GM23248 (cell line): Measurements from ENCODE around the gene LMO7. TPM values are rescaled to one million over a fixed set of nuclear protein-coding genes. Genes with fewer than 3 reads are reported as not detected.

Experiments used
- DNase-seq: peaks from one replicate; pipeline ENCODE4 v3.0.0-alpha.2; 2015
- H2AFZ ChIP-seq: fragments of 200-600 bp; sonication (generic); 2 replicates; pipeline ENCODE4 v1.6.1; 2016; ENCODE audit warnings: antibody characterized with exemption
- H3F3A ChIP-seq: fragments of 200-600 bp; sonication (generic); 2 replicates; pipeline ENCODE4 v1.6.1; 2016; ENCODE audit warnings: mild to moderate bottlenecking, antibody characterized with exemption, mixed run types; ENCODE audit not compliant: insufficient read depth
- H3K27ac ChIP-seq: fragments of 200-600 bp; sonication (generic); 2 replicates; pipeline ENCODE4 v1.5.1; 2016; ENCODE audit warnings: mild to moderate bottlenecking
- H3K27me3 ChIP-seq: fragments of 200-600 bp; sonication (generic); replicated peaks from 2 replicates; pipeline ENCODE4 v1.6.1; 2016; ENCODE audit warnings: mild to moderate bottlenecking; ENCODE audit not compliant: insufficient read depth
- H3K36me3 ChIP-seq: fragments of 200-600 bp; sonication (generic); 2 replicates; pipeline ENCODE4 v1.6.1; 2016; ENCODE audit warnings: low read depth, mild to moderate bottlenecking
- H3K4me1 ChIP-seq: fragments of 200-600 bp; sonication (generic); 2 replicates; pipeline ENCODE4 v1.6.1; 2016; ENCODE audit warnings: mild to moderate bottlenecking; ENCODE audit not compliant: insufficient read depth
- H3K4me2 ChIP-seq: fragments of 200-600 bp; sonication (generic); one replicate; pipeline ENCODE4 v1.6.1; 2016; ENCODE audit warnings: mild to moderate bottlenecking; ENCODE audit not compliant: unreplicated experiment
- H3K4me3 ChIP-seq: fragments of 200-600 bp; sonication (generic); 2 replicates; pipeline ENCODE4 v1.5.1; 2016; ENCODE audit warnings: mild to moderate bottlenecking
- H3K79me2 ChIP-seq: fragments of 200-600 bp; sonication (generic); 2 replicates; pipeline ENCODE4 v1.6.1; 2016; ENCODE audit warnings: mild to moderate bottlenecking; ENCODE audit not compliant: insufficient read depth
- H3K9ac ChIP-seq: fragments of 200-600 bp; sonication (generic); 2 replicates; pipeline ENCODE4 v1.6.1; 2016; ENCODE audit warnings: mild to moderate bottlenecking
- H3K9me2 ChIP-seq: fragments of 200-600 bp; sonication (generic); 2 replicates; pipeline ENCODE4 v1.6.1; 2016; ENCODE audit warnings: mixed run types, mild to moderate bottlenecking, moderate library complexity; ENCODE audit not compliant: insufficient read depth
- H3K9me3 ChIP-seq: fragments of 200-600 bp; sonication (generic); one replicate; pipeline ENCODE4 v1.6.1; 2017; ENCODE audit warnings: low read depth
- H4K20me1 ChIP-seq: fragments of 200-600 bp; sonication (generic); 2 replicates; pipeline ENCODE4 v1.6.0; 2016; ENCODE audit not compliant: insufficient read depth
- EZH2 ChIP-seq: fragments of 200-600 bp; sonication (generic); IDR thresholded peaks from 2 replicates; pipeline ENCODE4 v1.6.1; 2018; ENCODE audit warnings: antibody characterized with exemption, mild to moderate bottlenecking; ENCODE audit not compliant: insufficient read depth, poor library complexity, severe bottlenecking
- EZH2phosphoT487 ChIP-seq: fragments of 200-600 bp; sonication (generic); IDR thresholded peaks from 2 replicates; pipeline ENCODE4 v1.6.1; 2018; ENCODE audit warnings: antibody characterized with exemption, moderate library complexity, mild to moderate bottlenecking, low read depth; ENCODE audit not compliant: insufficient read depth
- WGBS, 2 experiments: methylation state at CpG; one replicate each; pipeline ENCODE4 v1.1.6; 2015 to 2017; ENCODE audit warnings: low lambda C conversion rate in 2 of 2, low coverage in 1 of 2; ENCODE audit errors: missing lambda C conversion rate in 2 of 2; 5-methylcytosine and 5-hydroxymethylcytosine counted together
- in situ Hi-C: fragments of 300-500 bp; cut with MboI; formaldehyde crosslinking; loops from 2 replicates; pipeline ENCODE4 v1.15.0; 2020
- polyA plus RNA-seq: library from polyadenylated mRNA; unstranded; fragments of >200 nt; fragmentation: Nextera tagmentation; extraction: Ambion mirVana; gene quantifications from 2 replicates; pipeline ENCODE4 v1.2.1, GENCODE V29; 2016
- total RNA-seq: library from RNA; depleted of rRNA; stranded (reverse); fragments of >200 nt; shearing (Covaris generic); gene quantifications from 2 replicates; pipeline ENCODE4 v1.2.3, GENCODE V29; 2014

Gene LMO7
- total and polyA plus RNA-seq, 2 experiments from 2014 or later = 288 to 318 TPM

DNA sequence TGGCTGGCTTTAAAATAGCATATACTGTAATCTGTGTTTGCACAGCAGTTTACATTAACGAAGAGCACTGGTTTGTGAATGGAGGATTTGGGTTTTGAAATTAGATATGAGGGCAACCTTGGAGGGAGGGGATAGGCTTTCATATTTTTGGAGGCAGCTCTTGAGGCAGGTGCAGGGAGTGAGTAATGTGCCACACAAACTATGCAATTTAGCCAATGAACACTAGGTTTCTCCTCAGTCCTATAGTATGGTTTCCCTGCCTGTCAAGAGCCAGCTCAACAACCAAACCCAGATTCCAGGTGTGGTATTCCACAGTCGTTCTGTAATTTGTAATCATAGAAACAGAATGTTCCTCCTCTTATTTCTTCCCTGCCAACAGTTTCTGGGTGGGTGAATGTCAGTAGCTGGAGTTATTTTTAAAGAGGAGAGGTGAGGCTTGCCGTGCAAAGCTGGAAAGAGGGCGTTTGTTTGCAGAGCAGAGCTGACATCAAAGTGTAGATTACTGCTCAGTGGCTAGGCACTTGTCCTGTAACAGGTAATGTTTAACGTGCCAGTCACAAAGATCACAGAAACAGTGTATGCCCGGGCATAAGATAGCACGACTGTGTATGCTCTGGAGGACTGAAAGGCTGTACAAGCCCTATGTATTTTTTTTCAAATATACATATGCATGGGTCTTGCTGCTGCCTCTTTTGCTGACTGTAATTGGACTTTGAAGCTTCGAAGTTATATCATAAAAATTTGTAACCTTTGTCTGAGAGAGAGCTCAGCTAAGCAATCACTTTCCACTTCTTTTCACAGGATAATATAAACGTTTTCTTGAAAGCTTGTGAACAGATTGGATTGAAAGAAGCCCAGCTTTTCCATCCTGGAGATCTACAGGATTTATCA is 124.2 kb downstream of the LMO7 start:
- H3K9ac ChIP-seq = peak overlapping the region; percentile 57; the same call in 1 of the 2 replicates
- 30 to 31% methylated on average over 9 of the region's 9 CpGs for WGBS, 2 experiments
- H3K9me3 ChIP-seq = no peaks in the 10 kb centered on the region
- in situ Hi-C loops = no loop called here
- TF ChIP-seq EZH2phosphoT487 (no peak), EZH2 (no peak)
- H3K4me1 ChIP-seq = peaks cover 47% of the 10 kb centered on the region
- H3K27ac ChIP-seq = 0 out of 2 replicates have a peak overlapping the region, but pooled peaks have one; percentile 67
- no peak overlapping the region for H3K4me2 ChIP-seq
- H3K9me2 ChIP-seq = peaks cover 5% of the 10 kb centered on the region; the same call in 1 of the 2 replicates
- no peak overlapping the region for H2AFZ ChIP-seq
- peaks cover 33% of the 10 kb centered on the region for H3F3A ChIP-seq
- no peaks in the 10 kb centered on the region for H3K27me3 ChIP-seq
- peaks cover 28% of the 10 kb centered on the region for H3K36me3 ChIP-seq
- H3K79me2 ChIP-seq = peaks cover 100% of the 10 kb centered on the region
- peaks cover 8% of the 10 kb centered on the region; the same call in 1 of the 2 replicates for H4K20me1 ChIP-seq
- DNase-seq = peak; percentile 32
- H3K4me3 ChIP-seq = no peak overlapping the region

DNA sequence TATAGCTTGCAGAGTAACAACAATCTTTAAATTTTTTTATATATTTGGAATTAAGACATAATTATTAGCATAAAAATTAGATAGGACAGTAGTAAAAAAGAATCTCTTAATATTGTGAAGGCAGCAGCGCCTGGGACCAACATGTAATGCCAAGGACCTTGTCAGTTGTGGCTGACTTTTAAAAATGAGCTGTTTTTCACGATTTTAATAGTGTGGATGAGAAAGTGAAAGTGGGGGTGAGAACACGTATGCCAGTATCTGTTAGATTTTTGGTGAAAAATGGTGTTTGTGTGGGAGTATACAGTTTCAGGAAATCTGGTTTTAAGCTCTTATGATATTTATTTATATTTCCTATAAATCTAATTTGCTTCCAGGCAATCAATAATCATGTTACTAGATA is 125.2 kb downstream of the LMO7 start:
- Histone ChIP-seq H2AFZ (no peak overlapping the region), H3K4me3 (peak overlapping the region; percentile 62), H3K36me3 (peaks cover 19% of the 10 kb centered on the region), H3K9me2 (no peaks in the 10 kb centered on the region; the same call in 1 of the 2 replicates), H3F3A (peaks cover 24% of the 10 kb centered on the region), H3K4me1 (peaks cover 47% of the 10 kb centered on the region), H3K79me2 (peaks cover 100% of the 10 kb centered on the region), H3K9me3 (no peaks in the 10 kb centered on the region), H3K9ac (peak overlapping the region; percentile 57), H3K27me3 (no peaks in the 10 kb centered on the region), H3K27ac (peak overlapping the region; percentile 67), H4K20me1 (peaks cover 8% of the 10 kb centered on the region; the same call in 1 of the 2 replicates), H3K4me2 (peak overlapping the region; percentile 92)
- TF ChIP-seq EZH2 (no peak), EZH2phosphoT487 (no peak)
- in situ Hi-C loops = no loop called here
- peak; percentile 39 for DNase-seq
- WGBS, 2 experiments = 13 to 19% methylated on average over 3 of the region's 3 CpGs

DNA sequence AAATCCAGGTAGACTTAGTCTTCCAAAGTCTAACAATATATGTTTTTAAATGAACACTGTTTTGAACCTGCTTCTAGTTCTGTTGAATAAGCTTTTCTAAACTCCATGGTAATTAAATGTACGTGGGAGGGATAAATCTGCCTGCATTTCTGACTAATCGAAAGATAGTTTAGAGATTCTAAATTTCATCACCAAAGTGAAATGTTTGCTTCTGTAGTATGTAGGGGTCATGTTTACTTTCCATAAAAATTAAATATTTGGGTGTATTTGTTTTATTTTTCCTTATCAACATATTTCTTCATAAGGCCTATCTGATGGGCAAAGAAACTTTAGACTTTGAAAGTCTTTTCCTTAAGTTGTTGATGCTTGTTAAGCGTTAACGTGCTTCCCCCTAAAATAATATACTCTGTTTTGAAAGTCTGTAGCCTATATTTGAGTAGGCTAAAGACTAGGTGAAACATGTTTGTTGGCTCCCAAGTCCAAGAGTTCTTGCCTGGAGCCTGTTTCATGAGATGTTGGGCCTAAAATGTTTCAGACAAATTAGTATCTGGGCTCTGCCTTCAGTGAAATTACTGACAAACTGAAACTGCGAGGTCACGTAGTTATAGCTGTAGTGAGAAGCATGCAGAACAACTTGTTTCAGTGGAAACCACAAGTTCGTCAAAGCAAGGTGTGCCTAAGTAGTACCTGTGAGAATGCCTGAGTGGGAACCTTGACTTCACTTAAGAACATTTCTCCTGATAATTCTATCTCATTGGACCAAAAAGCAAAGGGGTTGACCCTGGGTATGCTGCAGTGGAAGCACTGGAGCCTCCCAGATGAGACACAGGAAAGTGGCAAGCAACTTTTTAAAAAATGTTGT is 126.2 kb downstream of the LMO7 start:
- peak overlapping the region; percentile 67 for H3K27ac ChIP-seq
- H4K20me1 ChIP-seq = peaks cover 5% of the 10 kb centered on the region; the same call in 1 of the 2 replicates
- peaks cover 30% of the 10 kb centered on the region for H3F3A ChIP-seq
- no peaks in the 10 kb centered on the region for H3K9me2 ChIP-seq
- H3K79me2 ChIP-seq = peaks cover 100% of the 10 kb centered on the region
- no peaks in the 10 kb centered on the region for H3K27me3 ChIP-seq
- H3K9ac ChIP-seq = peak overlapping the region; percentile 57
- H3K36me3 ChIP-seq = peaks cover 12% of the 10 kb centered on the region
- peak overlapping the region; percentile 62 for H3K4me3 ChIP-seq
- peaks cover 47% of the 10 kb centered on the region for H3K4me1 ChIP-seq
- TF ChIP-seq EZH2 (no peak), EZH2phosphoT487 (no peak)
- peak overlapping the region; percentile 92 for H3K4me2 ChIP-seq
- H3K9me3 ChIP-seq = no peaks in the 10 kb centered on the region
- DNase-seq = peak; percentile 73
- no peak overlapping the region for H2AFZ ChIP-seq
- in situ Hi-C loops = no loop called here
- WGBS, 2 experiments = 5 to 6% methylated on average over 7 of the region's 7 CpGs

DNA sequence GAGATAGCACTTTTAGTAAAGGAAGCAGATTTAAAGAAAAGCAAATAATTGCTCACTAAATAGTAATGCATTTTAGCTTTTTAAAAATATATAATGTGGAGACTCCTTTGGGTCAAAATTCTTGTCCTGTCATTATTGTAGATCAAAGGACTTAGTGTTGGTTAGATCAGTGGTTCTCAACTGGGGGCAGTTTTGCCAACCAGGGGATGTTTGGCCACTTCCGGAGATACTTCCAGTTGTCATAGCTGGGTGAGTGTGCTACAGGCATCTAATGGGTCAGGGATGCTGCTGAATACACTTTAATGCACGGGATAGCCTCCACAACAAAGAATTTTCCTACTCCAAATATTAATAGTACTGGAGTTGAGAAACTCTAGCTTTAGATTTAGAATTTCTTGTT is 126.8 kb downstream of the LMO7 start:
- WGBS, 2 experiments = 51 to 71% methylated on average over 2 of the region's 2 CpGs
- Histone ChIP-seq H4K20me1 (peaks cover 5% of the 10 kb centered on the region; the same call in 1 of the 2 replicates), H3K9me3 (no peaks in the 10 kb centered on the region), H3K4me1 (peaks cover 45% of the 10 kb centered on the region), H3K36me3 (peaks cover 15% of the 10 kb centered on the region), H3K9me2 (no peaks in the 10 kb centered on the region), H3K4me2 (peak overlapping the region; percentile 92), H3K4me3 (peak overlapping the region; percentile 62), H3F3A (peaks cover 36% of the 10 kb centered on the region), H2AFZ (no peak overlapping the region), H3K27me3 (no peaks in the 10 kb centered on the region), H3K27ac (peak overlapping the region; percentile 67), H3K9ac (peak overlapping the region; percentile 57), H3K79me2 (peaks cover 100% of the 10 kb centered on the region)
- in situ Hi-C loops = no loop called here
- no peak for TF ChIP-seq EZH2
- DNase-seq = no peak
